T-helper 1 cell treated with Interleukin-12 subunit alpha and Interleukin-12 subunit beta and Interleukin-4 antibody, amounts not matched to agents 30 μg/mL and 1 μg/mL, for 36 hours (primary cell): ENCODE measurements around the gene BEX3.
"Not testable (repeated sequence)": the region's sequence is repeated elsewhere in the genome, so short reads cannot be mapped to it uniquely, and the experiment has no call there.

Experiments used
- H3K27ac Mint-ChIP-seq: one replicate; pipeline ENCODE4 v1.8.0; 2021; ENCODE audit warnings: mild to moderate bottlenecking, mixed read lengths
- H3K27me3 Mint-ChIP-seq: one replicate; pipeline ENCODE4 v1.8.0; 2021; ENCODE audit warnings: low read depth, mixed read lengths
- H3K36me3 Mint-ChIP-seq: one replicate; pipeline ENCODE4 v1.8.0; 2021; ENCODE audit warnings: low read depth, mixed read lengths
- H3K4me1 Mint-ChIP-seq: one replicate; pipeline ENCODE4 v1.8.0; 2021; ENCODE audit warnings: low read depth, mixed read lengths
- H3K4me3 Mint-ChIP-seq: one replicate; pipeline ENCODE4 v1.8.0; 2021; ENCODE audit warnings: mild to moderate bottlenecking, moderate library complexity, mixed read lengths
- H3K9me3 Mint-ChIP-seq: one replicate; pipeline ENCODE4 v1.8.0; 2021; ENCODE audit warnings: mixed read lengths

The BEX3 gene

DNA sequence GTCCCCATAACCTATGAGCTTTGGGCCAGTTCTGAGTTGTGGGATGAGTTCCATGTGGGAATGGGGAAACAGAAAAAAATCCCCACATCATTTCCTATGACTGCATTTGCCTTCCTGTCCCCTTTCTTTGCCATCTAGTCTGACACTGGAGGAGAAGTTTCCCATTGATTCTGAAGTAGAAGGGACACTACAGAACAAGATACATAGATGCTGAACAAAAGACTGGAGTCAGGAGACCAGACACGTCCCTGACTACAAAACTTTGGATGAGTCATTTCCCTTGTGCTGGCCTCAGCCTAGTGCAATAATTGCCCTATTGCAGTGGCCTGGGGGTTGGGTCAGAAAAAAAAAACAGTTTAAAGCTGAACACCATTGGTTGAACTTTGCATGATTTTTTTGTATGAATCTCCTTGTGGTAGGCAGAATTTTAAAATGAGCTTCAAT is 22.1 kb downstream of the BEX3 start:
- H3K36me3 Mint-ChIP-seq: no peaks in the 10 kb centered on the region
- no peak overlapping the region for H3K27ac Mint-ChIP-seq
- H3K27me3 Mint-ChIP-seq: no peaks in the 10 kb centered on the region
- no peaks in the 10 kb centered on the region for H3K9me3 Mint-ChIP-seq
- H3K4me1 Mint-ChIP-seq: no peaks in the 10 kb centered on the region
- H3K4me3 Mint-ChIP-seq: no peak overlapping the region

- Mint-ChIP-seq H3K4me1 (peaks cover 5% of the 10 kb centered on the region), H3K9me3 (no peaks in the 10 kb centered on the region), H3K36me3 (no peaks in the 10 kb centered on the region), H3K4me3 (no peak overlapping the region), H3K27ac (no peak overlapping the region), H3K27me3 (no peaks in the 10 kb centered on the region)
Observed at GRCh38 chrX:103399744-103400143, 23.4 kb downstream of the BEX3 start.

DNA sequence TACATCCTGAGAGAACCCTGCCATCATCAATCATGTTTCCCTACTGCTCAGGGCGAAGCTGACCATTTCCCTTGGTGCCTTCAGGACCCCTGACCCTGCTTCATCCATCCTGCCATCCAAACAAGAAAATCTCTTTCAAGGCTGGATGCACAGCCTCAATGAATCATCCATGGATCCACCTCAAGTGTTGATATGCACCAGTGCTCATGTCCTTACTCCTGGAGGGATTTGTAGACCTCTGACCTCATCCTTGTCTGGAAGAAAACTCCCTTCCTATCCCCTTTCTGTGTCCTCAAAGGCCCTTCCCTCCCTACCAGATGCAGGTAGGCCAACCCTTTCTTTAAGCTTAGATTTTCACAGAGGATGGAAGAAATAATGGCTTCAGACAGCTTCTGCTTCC is 24.6 kb downstream of the BEX3 start:
- Mint-ChIP-seq H3K36me3 (no peaks in the 10 kb centered on the region), H3K27me3 (no peaks in the 10 kb centered on the region), H3K9me3 (no peaks in the 10 kb centered on the region), H3K4me1 (peaks cover 5% of the 10 kb centered on the region), H3K27ac (no peak overlapping the region), H3K4me3 (no peak overlapping the region)

DNA sequence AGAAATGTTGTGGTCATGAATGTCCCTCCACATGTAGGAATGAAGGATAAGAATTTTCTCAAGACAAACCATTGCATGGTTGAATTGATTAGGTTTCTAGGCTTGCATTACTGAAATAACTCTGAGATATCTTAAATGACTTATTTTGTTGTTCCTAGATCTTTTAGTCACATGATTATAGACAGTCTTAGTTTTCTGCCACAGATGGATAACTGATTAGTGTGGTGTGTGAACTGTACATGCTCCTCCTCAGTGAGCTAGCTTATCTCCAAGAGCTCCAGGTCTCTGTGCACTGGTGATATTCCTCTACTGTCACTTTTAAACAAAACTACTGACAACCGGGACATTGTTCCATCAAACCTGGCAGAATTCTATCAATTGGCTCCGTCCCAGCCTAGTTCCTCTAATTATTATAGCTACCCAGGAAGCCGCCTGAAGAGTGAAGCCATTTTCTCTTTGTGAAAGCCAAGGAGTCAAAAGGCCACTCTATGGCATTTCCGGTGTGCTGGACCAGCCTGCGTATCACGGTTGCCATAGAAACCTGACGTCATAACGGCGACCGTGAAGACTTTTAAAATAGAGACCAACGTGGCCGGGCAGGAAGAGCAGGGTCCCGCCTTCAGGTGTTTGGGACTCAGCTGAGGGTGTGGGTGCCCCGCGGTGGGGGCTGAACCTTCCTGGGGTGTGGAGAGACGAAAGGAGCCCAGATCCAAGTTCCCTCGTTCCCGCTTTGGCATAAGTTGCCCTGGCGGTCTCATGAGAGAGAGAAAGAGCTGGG is 28.1 kb downstream of the BEX3 start:
- Mint-ChIP-seq H3K4me1 (peaks cover 5% of the 10 kb centered on the region), H3K9me3 (no peaks in the 10 kb centered on the region), H3K4me3 (peak overlapping the region; percentile 73), H3K36me3 (no peaks in the 10 kb centered on the region), H3K27me3 (no peaks in the 10 kb centered on the region), H3K27ac (peak overlapping the region; percentile 58)

DNA sequence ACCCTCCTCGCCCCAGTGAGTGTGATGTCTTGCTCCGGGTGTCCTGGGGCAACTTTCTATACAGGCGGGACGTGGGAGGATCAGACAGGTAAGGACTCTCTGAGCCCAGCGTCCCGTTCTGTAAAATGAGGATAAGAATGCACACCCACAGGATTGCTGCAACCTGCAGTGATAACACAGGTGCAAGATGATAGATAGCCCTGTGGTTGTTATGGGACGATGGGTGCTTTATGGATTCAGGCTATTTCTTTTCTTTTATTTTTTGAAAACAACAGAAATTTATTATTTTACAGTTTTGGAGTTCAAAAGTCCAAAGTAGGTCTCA is 28.6 kb downstream of the BEX3 start:
- H3K27ac Mint-ChIP-seq: no peak overlapping the region
- H3K4me1 Mint-ChIP-seq: peaks cover 5% of the 10 kb centered on the region
- H3K36me3 Mint-ChIP-seq: no peaks in the 10 kb centered on the region
- no peaks in the 10 kb centered on the region for H3K9me3 Mint-ChIP-seq
- H3K4me3 Mint-ChIP-seq: peak overlapping the region; percentile 73
- no peaks in the 10 kb centered on the region for H3K27me3 Mint-ChIP-seq

DNA sequence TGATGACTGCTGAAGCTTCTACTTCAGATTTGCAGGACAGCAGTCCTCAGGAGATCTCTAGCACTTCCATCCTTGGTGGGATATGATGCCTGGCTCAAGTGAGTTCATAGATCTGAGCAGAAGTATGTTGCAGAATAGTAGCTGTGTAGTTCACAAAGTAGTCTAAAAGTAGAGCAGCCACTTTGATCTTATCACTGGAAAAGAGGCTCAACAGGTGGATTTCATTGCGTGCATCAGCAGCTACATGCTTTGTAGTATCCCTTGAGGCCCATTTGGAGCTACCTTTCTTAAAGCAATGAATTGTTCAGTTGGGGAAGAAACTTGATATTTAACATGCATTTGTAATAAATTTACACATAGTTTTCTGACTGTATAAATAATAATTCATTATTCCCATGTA is 29.9 kb downstream of the BEX3 start:
- peaks cover 5% of the 10 kb centered on the region for H3K4me1 Mint-ChIP-seq
- H3K27me3 Mint-ChIP-seq: no peaks in the 10 kb centered on the region
- no peaks in the 10 kb centered on the region for H3K9me3 Mint-ChIP-seq
- H3K27ac Mint-ChIP-seq: no peak overlapping the region
- no peak overlapping the region for H3K4me3 Mint-ChIP-seq
- no peaks in the 10 kb centered on the region for H3K36me3 Mint-ChIP-seq

- Mint-ChIP-seq H3K27me3 (no peaks in the 10 kb centered on the region), H3K4me3 (no peak overlapping the region), H3K27ac (no peak overlapping the region), H3K36me3 (no peaks in the 10 kb centered on the region), H3K9me3 (no peaks in the 10 kb centered on the region), H3K4me1 (peaks cover 5% of the 10 kb centered on the region)
Observed at GRCh38 chrX:103407776-103408175, 31.4 kb downstream of the BEX3 start.

GRCh38 chrX:103411721-103412120 is 35.4 kb downstream of the BEX3 start:
- H3K4me1 Mint-ChIP-seq, H3K36me3 Mint-ChIP-seq, H3K4me3 Mint-ChIP-seq, H3K9me3 Mint-ChIP-seq, H3K27me3 Mint-ChIP-seq, H3K27ac Mint-ChIP-seq: not testable (repeated sequence)

DNA sequence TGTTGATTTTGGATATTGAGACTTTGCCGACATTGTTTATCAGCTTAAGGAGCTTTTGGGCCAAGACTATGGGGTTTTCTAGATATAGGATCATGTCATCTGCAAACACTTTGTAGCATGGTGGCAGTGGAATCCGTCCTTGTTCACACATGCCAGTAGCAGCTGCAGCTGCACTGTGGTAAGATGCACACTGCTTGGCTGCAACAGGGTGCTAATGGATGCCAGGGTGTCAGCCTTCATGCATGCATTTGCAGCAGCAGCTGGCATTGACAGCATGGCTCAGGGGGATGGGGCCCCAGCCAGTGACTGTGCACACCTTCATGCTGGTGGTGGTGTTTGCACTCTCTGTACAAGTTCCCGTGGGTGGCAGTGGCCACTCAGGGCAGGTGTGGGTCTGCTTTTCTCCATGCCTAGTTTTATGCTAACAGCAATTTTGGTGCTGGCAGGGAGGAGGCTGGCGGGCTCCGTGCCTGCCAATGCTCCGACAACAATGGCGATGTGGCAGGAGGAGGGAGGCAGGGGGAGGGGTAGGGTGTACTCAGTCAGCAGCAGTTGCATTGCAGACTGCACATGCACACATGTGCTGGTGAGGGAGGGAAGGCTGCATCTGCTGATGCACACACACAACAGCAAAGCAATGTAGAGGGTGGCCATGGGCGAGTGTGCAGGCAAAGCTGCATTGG is 37.5 kb downstream of the BEX3 start:
- H3K27me3 Mint-ChIP-seq: no peaks in the 10 kb centered on the region
- H3K27ac Mint-ChIP-seq: no peak overlapping the region
- H3K9me3 Mint-ChIP-seq: no peaks in the 10 kb centered on the region
- no peak overlapping the region for H3K4me3 Mint-ChIP-seq
- no peaks in the 10 kb centered on the region for H3K36me3 Mint-ChIP-seq
- peaks cover 3% of the 10 kb centered on the region for H3K4me1 Mint-ChIP-seq

DNA sequence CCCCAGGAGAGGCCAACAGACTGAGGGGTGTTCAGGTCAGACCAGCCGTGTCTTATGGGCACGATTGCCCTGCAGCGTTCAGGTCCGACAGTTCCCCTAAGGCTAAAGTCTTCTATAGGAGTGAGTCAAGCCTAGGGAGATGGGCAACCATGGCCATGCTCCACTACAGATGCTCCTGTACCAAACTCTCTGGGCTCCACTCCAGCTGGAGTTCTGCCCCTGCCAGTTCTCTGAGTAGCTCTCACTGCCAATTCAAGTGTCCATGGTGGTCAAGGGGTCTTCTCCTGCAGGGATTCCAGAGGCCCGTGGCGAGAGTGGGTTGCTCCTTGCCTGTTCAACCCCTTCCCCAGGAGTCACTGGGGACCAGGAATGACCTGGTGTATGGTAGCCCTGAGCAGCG is 38.2 kb downstream of the BEX3 start:
- H3K27ac Mint-ChIP-seq: no peak overlapping the region
- H3K4me3 Mint-ChIP-seq: no peak overlapping the region
- H3K4me1 Mint-ChIP-seq: peaks cover 3% of the 10 kb centered on the region
- no peaks in the 10 kb centered on the region for H3K27me3 Mint-ChIP-seq
- no peaks in the 10 kb centered on the region for H3K9me3 Mint-ChIP-seq
- H3K36me3 Mint-ChIP-seq: no peaks in the 10 kb centered on the region

GRCh38 chrX:103415068-103415467 is 38.7 kb downstream of the BEX3 start:
- no peaks in the 10 kb centered on the region for H3K27me3 Mint-ChIP-seq
- H3K4me3 Mint-ChIP-seq: no peak overlapping the region
- no peaks in the 10 kb centered on the region for H3K9me3 Mint-ChIP-seq
- peaks cover 3% of the 10 kb centered on the region for H3K4me1 Mint-ChIP-seq
- no peak overlapping the region for H3K27ac Mint-ChIP-seq
- H3K36me3 Mint-ChIP-seq: no peaks in the 10 kb centered on the region

DNA sequence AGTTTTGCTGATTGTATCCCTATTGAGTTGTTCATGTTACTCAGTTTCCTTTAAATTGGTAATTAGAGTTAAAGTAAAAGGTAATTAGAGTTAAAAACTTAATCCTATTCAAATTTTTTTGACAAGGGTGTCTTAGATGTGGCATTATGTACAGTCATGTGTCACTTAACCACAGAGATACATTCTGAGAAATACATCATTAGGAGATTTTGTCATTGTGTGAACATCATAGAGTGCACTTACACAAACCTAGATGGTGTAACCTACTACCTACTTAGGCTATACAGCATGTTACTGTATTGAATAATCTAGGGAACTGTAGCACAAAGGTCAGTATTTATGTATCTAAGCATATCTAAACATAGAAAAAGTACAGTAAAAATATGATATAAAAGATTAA is 39.2 kb downstream of the BEX3 start:
- Mint-ChIP-seq H3K4me3 (no peak overlapping the region), H3K27ac (no peak overlapping the region), H3K36me3 (no peaks in the 10 kb centered on the region), H3K27me3 (no peaks in the 10 kb centered on the region), H3K9me3 (no peaks in the 10 kb centered on the region), H3K4me1 (peaks cover 3% of the 10 kb centered on the region)

DNA sequence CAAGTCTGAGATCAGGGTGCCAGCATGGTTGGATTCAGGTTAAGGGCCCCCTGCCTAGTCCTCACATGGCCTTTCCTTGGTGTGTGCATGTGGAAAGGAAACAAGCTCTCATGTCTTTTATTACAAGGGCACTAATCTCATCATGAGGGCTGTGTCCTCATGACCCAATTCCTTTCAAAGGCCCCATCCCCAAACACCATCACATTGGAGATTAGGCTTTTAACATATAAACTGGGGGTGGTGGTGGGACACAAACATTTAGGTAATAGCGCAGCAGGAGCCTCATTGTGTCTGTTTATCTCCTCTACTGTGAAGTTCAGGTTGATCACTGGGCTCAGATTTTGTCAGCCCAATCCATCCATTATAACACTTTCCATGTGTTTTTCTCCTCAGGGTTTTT is 41.0 kb downstream of the BEX3 start:
- Mint-ChIP-seq H3K4me1 (peaks cover 3% of the 10 kb centered on the region), H3K9me3 (no peaks in the 10 kb centered on the region), H3K27ac (no peak overlapping the region), H3K36me3 (no peaks in the 10 kb centered on the region), H3K4me3 (no peak overlapping the region), H3K27me3 (no peaks in the 10 kb centered on the region)

- no peaks in the 10 kb centered on the region for H3K36me3 Mint-ChIP-seq
- H3K4me1 Mint-ChIP-seq: peaks cover 3% of the 10 kb centered on the region
- H3K4me3 Mint-ChIP-seq: no peak overlapping the region
- no peaks in the 10 kb centered on the region for H3K27me3 Mint-ChIP-seq
- H3K9me3 Mint-ChIP-seq: no peaks in the 10 kb centered on the region
- H3K27ac Mint-ChIP-seq: no peak overlapping the region
Observed at GRCh38 chrX:103417933-103418332, 41.6 kb downstream of the BEX3 start.

DNA sequence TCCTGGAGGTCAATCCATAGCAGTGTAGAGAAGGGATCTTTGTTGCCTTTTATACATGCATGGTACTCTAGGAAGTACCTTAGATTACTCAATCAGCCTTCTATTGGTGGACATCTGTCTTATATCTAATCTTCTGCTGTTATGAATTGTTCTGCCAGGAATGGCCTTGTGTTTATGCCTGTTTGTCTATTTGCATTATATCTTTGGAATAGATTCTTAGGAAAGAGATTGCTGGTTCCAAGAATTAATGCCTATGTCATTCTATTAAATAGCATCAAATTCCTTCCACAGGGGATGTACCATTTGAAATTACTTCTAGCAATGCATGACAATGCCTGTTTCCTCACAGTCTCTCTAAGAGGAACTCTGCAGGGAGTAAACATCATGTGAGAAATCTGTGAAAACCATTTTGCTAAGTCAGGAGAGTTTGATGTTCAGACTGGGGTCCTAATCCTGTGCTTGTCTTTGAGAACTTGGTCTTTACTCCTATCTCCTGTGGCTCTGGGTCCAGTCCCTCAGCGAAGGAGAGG is 42.5 kb downstream of the BEX3 start:
- Mint-ChIP-seq H3K4me3 (no peak overlapping the region), H3K9me3 (no peaks in the 10 kb centered on the region), H3K4me1 (peaks cover 3% of the 10 kb centered on the region), H3K27me3 (no peaks in the 10 kb centered on the region), H3K36me3 (no peaks in the 10 kb centered on the region), H3K27ac (no peak overlapping the region)
